IMR-90 (cell line): ENCODE measurements around the gene AMOTL2. TPM values are rescaled to one million over a fixed set of nuclear protein-coding genes. Genes with fewer than 3 reads are reported as not detected.

Source experiments
- ATAC-seq: fragments of 200-7000 bp; cut with Tn5 transposase; 2 replicates; pipeline ENCODE4 v1.9.1; 2020; ENCODE audit warnings: low read depth, mild to moderate bottlenecking, moderate library complexity
- BruUV-seq: library from RNA; stranded (reverse); fragments of 400-500 nt; replicated peaks from 2 replicates; lab custom pipeline; 2021; lab: Mats Ljungman, UMichigan
- CTCF ChIA-PET: fragments of 300-600 bp; formaldehyde crosslinking; extraction: SDS; loops from one replicate; lab custom pipeline; 2021; ENCODE audit warnings: antibody characterized with exemption; lab: Yijun Ruan, JAX
- POLR2A ChIA-PET: fragments of 300-600 bp; sonication (Branson Sonifier 250); formaldehyde crosslinking; loops from one replicate; lab custom pipeline; 2022; ENCODE audit warnings: antibody characterized with exemption; ENCODE audit not compliant: unreplicated experiment; lab: Charles Lee
- DNase-seq: peaks from one replicate; pipeline ENCODE4 v3.0.0; 2013
- H2AFZ ChIP-seq: replicated peaks from 2 replicates; pipeline ENCODE3; 2013; ENCODE audit warnings: low read length, mild to moderate bottlenecking; ENCODE audit not compliant: poor library complexity
- H2AK5ac ChIP-seq: 2 replicates; pipeline ENCODE4 v1.6.1; 2013; ENCODE audit warnings: low read depth, low read length, inconsistent platforms
- H2AK9ac ChIP-seq: replicated peaks from 2 replicates; pipeline ENCODE3; 2013; ENCODE audit warnings: mild to moderate bottlenecking, low read depth, low read length, moderate library complexity; ENCODE audit not compliant: poor library complexity
- H2BK120ac ChIP-seq: 2 replicates; pipeline ENCODE4 v1.6.1; 2013; ENCODE audit warnings: low read depth, low read length, inconsistent platforms
- H2BK15ac ChIP-seq: 3 replicates; pipeline ENCODE4 v1.6.1; 2013; ENCODE audit warnings: low read depth, low read length, inconsistent platforms
- H2BK20ac ChIP-seq: 2 replicates; pipeline ENCODE4 v1.6.1; 2013; ENCODE audit warnings: low read depth, mild to moderate bottlenecking, inconsistent platforms, low read length, moderate library complexity
- H2BK5ac ChIP-seq: 2 replicates; pipeline ENCODE4 v1.6.1; 2013; ENCODE audit warnings: mild to moderate bottlenecking, low read depth, low read length, inconsistent platforms; ENCODE audit not compliant: poor library complexity, severe bottlenecking
- H3K14ac ChIP-seq: replicated peaks from 2 replicates; pipeline ENCODE4 v1.6.1; 2013; ENCODE audit warnings: low read depth, low read length, inconsistent platforms
- H3K18ac ChIP-seq: 2 replicates; pipeline ENCODE4 v1.6.1; 2013; ENCODE audit warnings: low read depth, low read length, control low read depth
- H3K23ac ChIP-seq: 2 replicates; pipeline ENCODE4 v1.6.1; 2013; ENCODE audit warnings: low read depth, low read length, inconsistent platforms
- H3K27ac ChIP-seq: 2 replicates; pipeline ENCODE4 v1.5.1; 2013; ENCODE audit warnings: mild to moderate bottlenecking, control low read depth, low read length; ENCODE audit not compliant: insufficient read depth
- H3K27me3 ChIP-seq: 2 replicates; pipeline ENCODE4 v1.6.1; 2013; ENCODE audit warnings: low read length; ENCODE audit not compliant: control insufficient read depth, insufficient read depth
- H3K36me3 ChIP-seq: 2 replicates; pipeline ENCODE4 v1.6.1; 2013; ENCODE audit warnings: low read length, mixed read lengths; ENCODE audit not compliant: control insufficient read depth, insufficient read depth
- H3K4ac ChIP-seq: 2 replicates; pipeline ENCODE4 v1.6.1; 2013; ENCODE audit warnings: low read depth, low read length, inconsistent platforms
- H3K4me1 ChIP-seq: 2 replicates; pipeline ENCODE4 v1.6.1; 2013; ENCODE audit warnings: low read length, mixed read lengths; ENCODE audit not compliant: control insufficient read depth, insufficient read depth
- H3K4me2 ChIP-seq: 2 replicates; pipeline ENCODE4 v1.6.1; 2013; ENCODE audit warnings: low read depth, mild to moderate bottlenecking, control low read depth, low read length, moderate library complexity
- H3K4me3 ChIP-seq: 2 replicates; pipeline ENCODE4 v1.5.1; 2013; ENCODE audit warnings: low read depth, mild to moderate bottlenecking, control low read depth, low read length, moderate library complexity; ENCODE audit not compliant: insufficient read depth
- H3K56ac ChIP-seq: 2 replicates; pipeline ENCODE4 v1.6.1; 2013; ENCODE audit warnings: low read length, inconsistent platforms; ENCODE audit not compliant: insufficient read depth; ENCODE audit errors: extremely low read depth
- H3K79me1 ChIP-seq, 2 experiments: 2 replicates each; pipeline ENCODE4 v1.6.1; 2013; ENCODE audit warnings: low read length in 2 of 2, inconsistent platforms in 1 of 2, low read depth in 1 of 2
- H3K9ac ChIP-seq: 2 replicates; pipeline ENCODE4 v1.6.1; 2013; ENCODE audit warnings: low read depth, low read length, control low read depth
- H3K9me1 ChIP-seq: 2 replicates; pipeline ENCODE4 v1.6.1; 2013; ENCODE audit warnings: low read length, inconsistent platforms; ENCODE audit not compliant: insufficient read depth
- H3K9me3 ChIP-seq: 2 replicates; pipeline ENCODE4 v1.6.1; 2013; ENCODE audit warnings: low read length; ENCODE audit not compliant: control insufficient read depth, insufficient read depth
- H4K20me1 ChIP-seq: 2 replicates; pipeline ENCODE4 v1.6.1; 2013; ENCODE audit warnings: low read length, inconsistent platforms; ENCODE audit not compliant: insufficient read depth
- H4K5ac ChIP-seq: 2 replicates; pipeline ENCODE4 v1.6.1; 2013; ENCODE audit warnings: mild to moderate bottlenecking, low read depth, low read length, control low read depth
- H4K8ac ChIP-seq, 2 experiments: 2 replicates each; pipeline ENCODE4 v1.6.1; 2013; ENCODE audit warnings: low read depth in 2 of 2, low read length in 2 of 2, control low read depth in 1 of 2, inconsistent platforms in 1 of 2
- H4K91ac ChIP-seq: 2 replicates; pipeline ENCODE4 v1.6.1; 2013; ENCODE audit warnings: low read depth, low read length, inconsistent platforms; ENCODE audit not compliant: insufficient read depth
- CEBPB ChIP-seq: IDR thresholded peaks from 2 replicates; pipeline ENCODE4 v1.6.1; 2012; ENCODE audit warnings: low read depth, low read length, improper control_type of control experiment
- CHD1 ChIP-seq: IDR thresholded peaks from 2 replicates; pipeline ENCODE4 v1.6.1; 2012; ENCODE audit warnings: low read depth, low read length, improper control_type of control experiment
- MAFK ChIP-seq: IDR thresholded peaks from 2 replicates; pipeline ENCODE4 v1.6.1; 2012; ENCODE audit warnings: low read depth, low read length, improper control_type of control experiment
- MAZ ChIP-seq: IDR thresholded peaks from 2 replicates; pipeline ENCODE4 v1.6.1; 2012; ENCODE audit warnings: low read depth, mild to moderate bottlenecking, low read length, improper control_type of control experiment, moderate library complexity, borderline replicate concordance
- POLR2A ChIP-seq: IDR thresholded peaks from 2 replicates; pipeline ENCODE4 v1.6.1; 2012; ENCODE audit warnings: mild to moderate bottlenecking, low read depth, low read length
- RAD21 ChIP-seq: IDR thresholded peaks from 2 replicates; pipeline ENCODE4 v1.6.1; 2012; ENCODE audit warnings: low read length, improper control_type of control experiment
- SMC3 ChIP-seq: fragments of 150-350 bp; IDR thresholded peaks from 2 replicates; pipeline ENCODE4 v1.6.1; 2016; ENCODE audit warnings: low read depth, mild to moderate bottlenecking, antibody characterized with exemption, low read length, moderate library complexity
- WGBS, 2 experiments: methylation state at CpG; one replicate each; pipeline versions ENCODE4 v1.1.5 to v1.1.7; 2013; ENCODE audit warnings: missing lambda C conversion rate in 2 of 2; ENCODE audit not compliant: insufficient read length in 1 of 2; ENCODE audit errors: extremely low coverage in 2 of 2; 5-methylcytosine and 5-hydroxymethylcytosine counted together
- dilution Hi-C: fragments of 300-500 bp; cut with HindIII; formaldehyde crosslinking; loops from one replicate; pipeline ENCODE4 v1.14.3; 2018; ENCODE audit warnings: low sequenced_read_pairs; ENCODE audit not compliant: unreplicated experiment
- in situ Hi-C: fragments of 300-500 bp; cut with MboI; formaldehyde crosslinking; loops from 3 replicates; pipeline ENCODE4 v1.14.3; 2019; ENCODE audit warnings: low sequenced_read_pairs, inconsistent platforms, mixed read lengths
- intact Hi-C: fragments of 100-400 bp; cut with micrococcal nuclease; formaldehyde crosslinking; loops from 2 replicates; pipeline ENCODE4 v1.10.0; 2022
- polyA plus RNA-seq, 3 experiments: library from polyadenylated mRNA; depleted of rRNA; stranded (reverse); fragments of >200 nt; gene quantifications; 2 replicates each; pipeline ENCODE4 v1.2.3, GENCODE V29; 2012; ENCODE audit warnings: low replicate concordance in 1 of 3
- total RNA-seq: library from RNA; depleted of rRNA; stranded (reverse); fragments of >200 nt; gene quantifications from 2 replicates; pipeline ENCODE4 v1.2.3, GENCODE V29; 2012
- TF ChIP-seq, protein P1 (sequence below): fragments of 150-350 bp; IDR thresholded peaks from 2 replicates; pipeline ENCODE4 v1.6.1; 2016; ENCODE audit warnings: low read depth, mild to moderate bottlenecking, low read length, moderate library complexity, borderline replicate concordance

Gene AMOTL2
- total and polyA plus RNA-seq, 2 of the 4 experiments (the other 2 are of a cell fraction), result 162 to 176 TPM

DNA sequence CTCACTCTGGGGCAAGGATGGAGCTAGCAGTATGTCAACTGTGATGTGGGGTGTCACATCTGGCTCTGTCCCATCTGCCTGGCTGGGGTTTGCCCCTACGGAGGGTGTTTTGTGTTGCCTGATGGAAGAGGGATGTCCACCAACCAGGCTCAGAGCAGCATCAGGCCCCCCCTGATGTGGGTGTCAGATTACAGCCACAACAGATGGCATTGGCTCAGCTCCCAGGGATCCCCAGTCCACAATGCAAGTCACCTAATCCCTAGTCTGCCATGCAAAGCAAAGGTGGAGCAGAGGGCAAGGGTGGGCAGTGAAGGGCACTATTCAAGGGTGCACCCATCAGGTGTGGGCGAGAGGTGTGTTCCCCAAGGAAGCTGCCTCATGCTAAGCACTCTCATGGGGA is 48.9 kb upstream of the AMOTL2 start:
- no peak overlapping the region for H3K56ac ChIP-seq
- no peak overlapping the region for H3K23ac ChIP-seq
- H2AK5ac ChIP-seq, result peak overlapping the region; percentile 61
- no peaks in the 10 kb centered on the region for H3K36me3 ChIP-seq
- no peak overlapping the region; the same call in 1 of the 2 replicates for H2BK20ac ChIP-seq
- no peaks in the 10 kb centered on the region for H3K27me3 ChIP-seq
- H4K5ac ChIP-seq, result no peak overlapping the region
- H4K91ac ChIP-seq, result peak overlapping the region; percentile 38
- H2BK5ac ChIP-seq, result no peak overlapping the region
- H3K4me3 ChIP-seq, result no peak overlapping the region
- no peak overlapping the region for H2AK9ac ChIP-seq
- no peak overlapping the region for H3K27ac ChIP-seq
- no peak overlapping the region for H3K9ac ChIP-seq
- no peaks in the 10 kb centered on the region; the same call in 1 of the 2 replicates for H4K20me1 ChIP-seq
- H3K4me1 ChIP-seq, result peaks cover 23% of the 10 kb centered on the region
- H3K18ac ChIP-seq, result no peak overlapping the region; the same call in 1 of the 2 replicates
- DNase-seq (peak; percentile 74), ATAC-seq (no peak)
- in situ Hi-C loops (loop anchor here (5.0 kb wide), 1 partner anchor 41 kb away; no protein-coding TSS in a partner anchor), dilution Hi-C loops (no loop called here), intact Hi-C loops (no loop called here)
- no TSS peak for BruUV-seq
- H2BK15ac ChIP-seq, result peak overlapping the region; percentile 38; the same call in 1 of the 3 replicates
- TF ChIP-seq CEBPB, result no peak
- TF ChIP-seq POLR2A, result no peak
- TF ChIP-seq MAFK, result no peak
- TF ChIP-seq CHD1, result no peak
- TF ChIP-seq MAZ, result peak; percentile 46; the same call in 1 of the 2 replicates
- TF ChIP-seq RAD21, result no peak
- TF ChIP-seq SMC3, result no peak
- TF ChIP-seq, protein P1, sequence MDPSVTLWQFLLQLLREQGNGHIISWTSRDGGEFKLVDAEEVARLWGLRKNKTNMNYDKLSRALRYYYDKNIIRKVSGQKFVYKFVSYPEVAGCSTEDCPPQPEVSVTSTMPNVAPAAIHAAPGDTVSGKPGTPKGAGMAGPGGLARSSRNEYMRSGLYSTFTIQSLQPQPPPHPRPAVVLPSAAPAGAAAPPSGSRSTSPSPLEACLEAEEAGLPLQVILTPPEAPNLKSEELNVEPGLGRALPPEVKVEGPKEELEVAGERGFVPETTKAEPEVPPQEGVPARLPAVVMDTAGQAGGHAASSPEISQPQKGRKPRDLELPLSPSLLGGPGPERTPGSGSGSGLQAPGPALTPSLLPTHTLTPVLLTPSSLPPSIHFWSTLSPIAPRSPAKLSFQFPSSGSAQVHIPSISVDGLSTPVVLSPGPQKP, result no peak
- H3K9me3 ChIP-seq, result no peaks in the 10 kb centered on the region
- no CpG with 5 or more reads among the region's 2 CpGs for WGBS, 2 experiments
- H3K79me1 ChIP-seq, result peaks cover 0 to 7% of the 10 kb centered on the region in 2 experiments; a peak in 1 of 4 replicates
- H3K9me1 ChIP-seq, result peaks cover 18% of the 10 kb centered on the region
- H3K4me2 ChIP-seq, result no peak overlapping the region
- no peak overlapping the region for H4K8ac ChIP-seq
- no peak overlapping the region for H3K14ac ChIP-seq
- H3K4ac ChIP-seq, result peak overlapping the region; percentile 21; the same call in 1 of the 2 replicates
- ChIA-PET CTCF (no interaction called here), POLR2A (no interaction called here)
- peak overlapping the region; percentile 71 for H2AFZ ChIP-seq
- no peak overlapping the region for H2BK120ac ChIP-seq
